Upper lobe of left lung (tissue), 6 donors: Measurements from ENCODE around the gene PTGIS. TPM values are rescaled to one million over a fixed set of nuclear protein-coding genes. Genes with fewer than 3 reads are reported as not detected.

Experiments used
- ATAC-seq, 2 donors: fragments of 200-7000 bp; cut with Tn5 transposase; one replicate each; pipeline ENCODE4 v1.9.1; 2022; ENCODE audit warnings: mild to moderate bottlenecking in 2 of 2, moderate library complexity in 2 of 2; ENCODE audit not compliant: low FRiP score in 2 of 2
- DNase-seq, 2 donors: peaks; one replicate each; pipeline ENCODE4 v3.0.0-alpha.2; 2019 to 2020
- H3K27ac ChIP-seq, 4 donors: fragments of 200-600 bp; sonication (generic); one replicate each; pipeline ENCODE4 v1.5.1; 2016 to 2019
- H3K27me3 ChIP-seq, 4 donors: fragments of 200-600 bp; sonication (generic); one replicate each; pipeline ENCODE4 v1.5.1; 2017 to 2019
- H3K36me3 ChIP-seq, 4 donors: fragments of 200-600 bp; sonication (generic); one replicate each; pipeline ENCODE4 v1.5.1; 2016 to 2019
- H3K4me1 ChIP-seq, 4 donors: fragments of 200-600 bp; sonication (generic); one replicate each; pipeline ENCODE4 v1.5.1; 2018 to 2019
- H3K4me3 ChIP-seq, 4 donors: fragments of 200-600 bp; sonication (generic); one replicate each; pipeline ENCODE4 v1.5.1; 2017 to 2019; ENCODE audit warnings: mild to moderate bottlenecking in 2 of 4, moderate library complexity in 1 of 4
- H3K9me3 ChIP-seq, 4 donors: fragments of 200-600 bp; sonication (generic); one replicate each; pipeline ENCODE4 v1.5.1; 2018 to 2019
- EP300 ChIP-seq, 4 donors: sonication (generic); formaldehyde crosslinking; IDR thresholded peaks; one replicate each; pipeline ENCODE4 v1.5.1; 2017; ENCODE audit warnings: antibody characterized with exemption in 4 of 4, control low read depth in 2 of 4
- POLR2A ChIP-seq, 4 donors: fragments of 450-650 bp; IDR thresholded peaks; one replicate each; pipeline ENCODE4 v1.5.1; 2016 to 2017; ENCODE audit warnings: antibody characterized with exemption in 4 of 4, mild to moderate bottlenecking in 2 of 4
- POLR2AphosphoS5 ChIP-seq, 2 donors: sonication (generic); formaldehyde crosslinking; IDR thresholded peaks; one replicate each; pipeline ENCODE4 v1.5.1; 2017; ENCODE audit warnings: antibody characterized with exemption in 2 of 2
- WGBS, 2 donors: methylation state at CpG; one replicate each; pipeline ENCODE4 v1.1.5; 2017 to 2018; 5-methylcytosine and 5-hydroxymethylcytosine counted together
- total RNA-seq, 6 donors: library from RNA; depleted of rRNA in 4 of 6; stranded (reverse); fragments of >200 nt in 4 of 6; gene quantifications; one replicate each; pipeline versions ENCODE4 v1.1.0 to v1.2.1, GENCODE V29; 2016 to 2021
- TF ChIP-seq, protein P1 (sequence below), 6 experiments: fragments of 450-650 bp in 4 of 6; fragments of 200-600 bp in 2 of 6; sonication (generic) in 2 of 6; IDR thresholded peaks; one replicate each; pipeline ENCODE4 v1.5.1; 2016 to 2019; ENCODE audit warnings: antibody characterized with exemption in 6 of 6
- donor health status: DM: no; HTN: no; CAD: no; lungs with moderate emphysema.
- donor health status: DM: no; HTN: yes; CAD: no; lungs with severe emphysema.

PTGIS gene
- total RNA-seq, 6 donors from 2014 or later, result 8.2 to 71.4 (median 18.4) TPM

DNA sequence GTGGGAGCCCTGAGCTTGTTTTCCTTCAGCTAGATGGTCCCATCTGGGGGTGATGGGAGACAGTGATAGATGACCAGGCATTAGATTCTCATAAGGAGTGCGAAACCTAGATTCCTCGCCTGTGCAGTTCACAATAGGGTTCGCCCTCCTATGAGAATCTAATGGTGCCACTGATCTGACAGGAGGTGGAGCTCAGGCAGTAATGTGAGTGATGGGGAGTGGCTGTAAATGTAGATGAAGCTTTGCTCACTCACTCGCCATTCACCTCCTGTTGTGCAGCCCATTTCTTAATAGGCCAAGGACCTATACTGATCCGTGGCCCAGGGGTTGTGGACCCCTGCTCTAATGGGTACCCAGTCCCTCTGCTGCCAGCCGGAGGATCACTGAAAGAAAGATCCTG is 64.8 kb downstream of the PTGIS start:
- Histone ChIP-seq H3K36me3 (no peaks in the 10 kb centered on the region), H3K27ac (no peak overlapping the region), H3K4me1 (no peaks in the 10 kb centered on the region), H3K4me3 (no peak overlapping the region), H3K9me3 (no peaks in the 10 kb centered on the region), H3K27me3 (no peaks in the 10 kb centered on the region)
- DNase-seq (no peak), ATAC-seq (no peak)
- 74 to 85% methylated on average over 6 of the region's 6 CpGs for WGBS, 2 donors
- no peak for TF ChIP-seq POLR2A (IDR thresholded peaks at IDR 0.05)
- no peak for TF ChIP-seq POLR2AphosphoS5 (IDR thresholded peaks at IDR 0.05)
- no peak for TF ChIP-seq EP300 (IDR thresholded peaks at IDR 0.05)
- TF ChIP-seq, protein P1, sequence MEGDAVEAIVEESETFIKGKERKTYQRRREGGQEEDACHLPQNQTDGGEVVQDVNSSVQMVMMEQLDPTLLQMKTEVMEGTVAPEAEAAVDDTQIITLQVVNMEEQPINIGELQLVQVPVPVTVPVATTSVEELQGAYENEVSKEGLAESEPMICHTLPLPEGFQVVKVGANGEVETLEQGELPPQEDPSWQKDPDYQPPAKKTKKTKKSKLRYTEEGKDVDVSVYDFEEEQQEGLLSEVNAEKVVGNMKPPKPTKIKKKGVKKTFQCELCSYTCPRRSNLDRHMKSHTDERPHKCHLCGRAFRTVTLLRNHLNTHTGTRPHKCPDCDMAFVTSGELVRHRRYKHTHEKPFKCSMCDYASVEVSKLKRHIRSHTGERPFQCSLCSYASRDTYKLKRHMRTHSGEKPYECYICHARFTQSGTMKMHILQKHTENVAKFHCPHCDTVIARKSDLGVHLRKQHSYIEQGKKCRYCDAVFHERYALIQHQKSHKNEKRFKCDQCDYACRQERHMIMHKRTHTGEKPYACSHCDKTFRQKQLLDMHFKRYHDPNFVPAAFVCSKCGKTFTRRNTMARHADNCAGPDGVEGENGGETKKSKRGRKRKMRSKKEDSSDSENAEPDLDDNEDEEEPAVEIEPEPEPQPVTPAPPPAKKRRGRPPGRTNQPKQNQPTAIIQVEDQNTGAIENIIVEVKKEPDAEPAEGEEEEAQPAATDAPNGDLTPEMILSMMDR (IDR thresholded peaks at IDR 0.05), result no peak

GRCh38 chr20:49501917-49502316 is 66.0 kb downstream of the PTGIS start:
- TF ChIP-seq EP300 (IDR thresholded peaks at IDR 0.05) (no peak), POLR2A (IDR thresholded peaks at IDR 0.05) (no peak), POLR2AphosphoS5 (IDR thresholded peaks at IDR 0.05) (no peak)
- TF ChIP-seq, protein P1 (IDR thresholded peaks at IDR 0.05), result no peak
- 50 to 85% methylated on average over 3 of the region's 3 CpGs for WGBS, 2 donors
- H3K4me3 ChIP-seq, result no peak overlapping the region
- no peak overlapping the region for H3K27ac ChIP-seq
- ATAC-seq (peak in 1 of 2 donors; percentile 44), DNase-seq (no peak)
- no peaks in the 10 kb centered on the region for H3K4me1 ChIP-seq
- H3K36me3 ChIP-seq, result no peaks in the 10 kb centered on the region
- no peaks in the 10 kb centered on the region for H3K9me3 ChIP-seq
- H3K27me3 ChIP-seq, result no peaks in the 10 kb centered on the region

DNA sequence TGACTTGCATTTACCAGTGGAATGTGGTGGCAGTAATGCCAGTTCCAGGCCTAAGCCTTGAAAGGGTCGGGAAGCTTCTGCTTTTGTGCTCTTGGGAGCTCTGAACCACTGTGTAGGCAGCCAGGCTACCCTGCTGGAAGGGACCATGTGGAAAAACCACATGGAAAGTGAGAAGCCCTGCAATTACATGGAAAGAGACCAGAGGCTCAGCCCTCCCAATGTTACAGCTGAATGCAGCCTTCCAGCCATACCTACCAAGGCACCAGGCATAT is 70.6 kb downstream of the PTGIS start:
- Histone ChIP-seq H3K36me3 (no peaks in the 10 kb centered on the region), H3K27ac (no peak overlapping the region), H3K4me3 (no peak overlapping the region), H3K27me3 (no peaks in the 10 kb centered on the region), H3K4me1 (no peaks in the 10 kb centered on the region), H3K9me3 (no peaks in the 10 kb centered on the region)
- WGBS, 2 donors, result 44 to 67% methylated on average over 1 of the region's 1 CpG
- no peak for DNase-seq
- no peak for ATAC-seq
- no peak for TF ChIP-seq POLR2AphosphoS5 (IDR thresholded peaks at IDR 0.05)
- TF ChIP-seq POLR2A (IDR thresholded peaks at IDR 0.05), result no peak
- TF ChIP-seq, protein P1 (IDR thresholded peaks at IDR 0.05), result no peak
- TF ChIP-seq EP300 (IDR thresholded peaks at IDR 0.05), result no peak

GRCh38 chr20:49496553-49497397 is 71.2 kb downstream of the PTGIS start:
- no peak overlapping the region for H3K4me3 ChIP-seq
- TF ChIP-seq, protein P1 (IDR thresholded peaks at IDR 0.05), result no peak
- TF ChIP-seq EP300 (IDR thresholded peaks at IDR 0.05) (no peak), POLR2AphosphoS5 (IDR thresholded peaks at IDR 0.05) (no peak), POLR2A (IDR thresholded peaks at IDR 0.05) (no peak)
- H3K27me3 ChIP-seq, result no peaks in the 10 kb centered on the region
- 58 to 66% methylated on average over 5 of the region's 5 CpGs for WGBS, 2 donors
- no peak overlapping the region for H3K27ac ChIP-seq
- no peak for ATAC-seq
- no peak for DNase-seq
- no peaks in the 10 kb centered on the region for H3K36me3 ChIP-seq
- no peaks in the 10 kb centered on the region for H3K4me1 ChIP-seq
- H3K9me3 ChIP-seq, result no peaks in the 10 kb centered on the region

DNA sequence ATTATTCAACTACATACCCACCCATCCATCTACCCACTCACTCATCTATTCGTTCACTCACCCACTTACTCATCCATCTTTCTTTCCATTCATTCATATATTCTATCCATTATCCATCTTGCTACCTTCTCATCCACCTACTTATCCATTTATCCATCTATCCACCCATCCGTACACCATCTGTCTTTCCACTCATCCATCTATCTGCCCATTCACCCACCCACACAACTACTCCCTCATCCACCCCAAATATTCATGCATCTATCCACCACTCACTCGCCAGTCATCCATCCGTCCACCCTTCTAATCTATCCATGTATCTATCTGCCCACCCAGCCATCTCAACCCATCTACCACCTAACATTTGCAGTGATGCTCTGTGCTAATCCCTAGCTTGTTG is 71.9 kb downstream of the PTGIS start:
- Histone ChIP-seq H3K36me3 (no peaks in the 10 kb centered on the region), H3K27ac (no peak overlapping the region), H3K27me3 (no peaks in the 10 kb centered on the region), H3K4me3 (no peak overlapping the region), H3K4me1 (no peaks in the 10 kb centered on the region), H3K9me3 (no peaks in the 10 kb centered on the region)
- TF ChIP-seq POLR2AphosphoS5 (IDR thresholded peaks at IDR 0.05) (no peak), POLR2A (IDR thresholded peaks at IDR 0.05) (no peak), EP300 (IDR thresholded peaks at IDR 0.05) (no peak)
- TF ChIP-seq, protein P1 (IDR thresholded peaks at IDR 0.05), result no peak
- no peak for DNase-seq
- WGBS, 2 donors, result 83 to 84% methylated on average over 4 of the region's 4 CpGs
- ATAC-seq, result no peak
